Trophoblast cell (in vitro differentiated cells and primary cell): ENCODE results near the gene ABHD14A.
"Not testable (repeated sequence)": the region's sequence is repeated elsewhere in the genome, so short reads cannot be mapped to it uniquely, and the experiment has no call there.

Experiments used
- DNase-seq, 2 donors: peaks; one replicate each; pipeline ENCODE4 v3.0.0-alpha.2; 2016
- H2AFZ ChIP-seq: 2 replicates; pipeline ENCODE4 v1.6.1; 2013; ENCODE audit warnings: low read length, moderate library complexity, mild to moderate bottlenecking; ENCODE audit not compliant: insufficient read depth, poor library complexity
- H2AK5ac ChIP-seq: 2 replicates; pipeline ENCODE4 v1.6.1; 2013; ENCODE audit warnings: mild to moderate bottlenecking, low read length
- H2BK120ac ChIP-seq: 2 replicates; pipeline ENCODE4 v1.6.1; 2013; ENCODE audit warnings: low read length, mild to moderate bottlenecking, moderate library complexity; ENCODE audit not compliant: insufficient read depth, poor library complexity
- H2BK12ac ChIP-seq: 2 replicates; pipeline ENCODE4 v1.6.1; 2013; ENCODE audit warnings: mild to moderate bottlenecking, low read length, moderate library complexity
- H2BK5ac ChIP-seq: 2 replicates; pipeline ENCODE4 v1.6.1; 2013; ENCODE audit warnings: low read length, low read depth, moderate library complexity, mild to moderate bottlenecking; ENCODE audit not compliant: poor library complexity
- H3K14ac ChIP-seq: 2 replicates; pipeline ENCODE4 v1.6.1; 2013; ENCODE audit warnings: mild to moderate bottlenecking, low read length
- H3K18ac ChIP-seq: 2 replicates; pipeline ENCODE4 v1.6.1; 2013; ENCODE audit warnings: mild to moderate bottlenecking, low read length
- H3K23ac ChIP-seq: 2 replicates; pipeline ENCODE4 v1.6.1; 2013; ENCODE audit warnings: low read length
- H3K27ac ChIP-seq: 2 replicates; pipeline ENCODE4 v1.5.1; 2013; ENCODE audit warnings: low read depth, mild to moderate bottlenecking, inconsistent platforms, low read length, moderate library complexity
- H3K27me3 ChIP-seq: 2 replicates; pipeline ENCODE4 v1.6.1; 2013; ENCODE audit warnings: inconsistent platforms, mild to moderate bottlenecking, low read length, moderate library complexity; ENCODE audit not compliant: insufficient read depth
- H3K36me3 ChIP-seq, 2 experiments: 1 replicate in 1 of 2; 2 replicates in 1 of 2; pipeline ENCODE4 v1.6.1; 2013; ENCODE audit warnings: low read length in 2 of 2, mild to moderate bottlenecking in 2 of 2, moderate library complexity in 1 of 2; ENCODE audit not compliant: insufficient read depth in 2 of 2, control insufficient read depth in 1 of 2
- H3K4ac ChIP-seq: 2 replicates; pipeline ENCODE4 v1.6.1; 2013; ENCODE audit warnings: low read depth, mild to moderate bottlenecking, low read length, moderate library complexity
- H3K4me1 ChIP-seq, 2 experiments: 1 replicate in 1 of 2; 2 replicates in 1 of 2; pipeline ENCODE4 v1.6.1; 2013; ENCODE audit warnings: low read length in 2 of 2, mild to moderate bottlenecking in 2 of 2, moderate library complexity in 1 of 2; ENCODE audit not compliant: insufficient read depth in 2 of 2, control insufficient read depth in 1 of 2
- H3K4me2 ChIP-seq: 2 replicates; pipeline ENCODE4 v1.6.1; 2013; ENCODE audit warnings: inconsistent platforms, mild to moderate bottlenecking, low read length, moderate library complexity
- H3K4me3 ChIP-seq: 2 replicates; pipeline ENCODE4 v1.5.1; 2013; ENCODE audit warnings: mild to moderate bottlenecking, low read depth, low read length, inconsistent platforms
- H3K79me1 ChIP-seq: one replicate; pipeline ENCODE4 v1.6.1; 2013; ENCODE audit warnings: low read length
- H3K79me2 ChIP-seq: 2 replicates; pipeline ENCODE4 v1.6.1; 2013; ENCODE audit warnings: low read length, mild to moderate bottlenecking; ENCODE audit not compliant: control insufficient read depth, insufficient read depth, poor library complexity
- H3K9ac ChIP-seq: 2 replicates; pipeline ENCODE4 v1.6.1; 2013; ENCODE audit warnings: mild to moderate bottlenecking, low read length
- H3K9me3 ChIP-seq: 2 replicates; pipeline ENCODE4 v1.6.1; 2013; ENCODE audit warnings: low read depth, mild to moderate bottlenecking, control low read depth, inconsistent platforms, low read length; ENCODE audit not compliant: insufficient read depth
- H4K12ac ChIP-seq: 2 replicates; pipeline ENCODE4 v1.6.1; 2013; ENCODE audit warnings: low read depth, mild to moderate bottlenecking, low read length, moderate library complexity
- H4K8ac ChIP-seq: 2 replicates; pipeline ENCODE4 v1.6.1; 2013; ENCODE audit warnings: low read depth, mild to moderate bottlenecking, low read length, moderate library complexity
- H4K91ac ChIP-seq: one replicate; pipeline ENCODE4 v1.6.1; 2013; ENCODE audit warnings: low read depth, mild to moderate bottlenecking, low read length, moderate library complexity
- WGBS: extraction: QIAGEN DNeasy Blood & Tissue Kit; methylation state at CpG from one replicate; pipeline ENCODE4 v1.1.7; 2013; ENCODE audit warnings: missing lambda C conversion rate; ENCODE audit not compliant: insufficient read length, insufficient coverage; ENCODE audit errors: extremely low coverage; 5-methylcytosine and 5-hydroxymethylcytosine counted together

The ABHD14A gene

DNA sequence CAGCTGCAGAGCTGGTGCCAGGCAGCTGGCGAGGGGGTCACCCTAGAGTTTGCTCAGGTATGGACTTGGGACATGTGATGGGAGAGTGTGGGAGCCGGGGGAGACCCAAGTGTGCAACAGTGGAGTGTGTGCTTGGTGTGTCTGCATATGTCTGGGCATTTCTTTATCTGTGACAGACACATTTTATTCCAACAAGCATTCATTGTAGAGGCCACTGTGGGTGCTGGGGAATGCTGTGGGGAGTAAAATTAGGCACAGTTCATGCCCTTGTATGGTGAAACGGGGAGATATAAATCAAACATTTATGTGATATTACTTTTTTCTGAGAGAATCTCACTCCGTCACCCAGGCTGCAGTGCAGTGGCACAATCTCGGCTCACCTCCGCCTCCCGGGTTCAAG lies 12.7 kb downstream of the ABHD14A start:
- Histone ChIP-seq H3K36me3 (peaks cover 13 to 15% of the 10 kb centered on the region in 2 experiments), H3K79me2 (peaks cover 2% of the 10 kb centered on the region), H3K23ac (no peak overlapping the region), H2AK5ac (no peak overlapping the region), H3K14ac (no peak overlapping the region), H3K4me3 (no peak overlapping the region), H4K91ac (no peak overlapping the region), H3K4ac (no peak overlapping the region), H3K9ac (no peak overlapping the region), H3K4me2 (no peak overlapping the region), H2BK120ac (no peak overlapping the region), H3K79me1 (peaks cover 12% of the 10 kb centered on the region), H3K9me3 (no peaks in the 10 kb centered on the region), H3K27ac (no peak overlapping the region), H2BK5ac (no peak overlapping the region), H3K4me1 (peaks cover 4 to 6% of the 10 kb centered on the region in 2 experiments), H3K18ac (no peak overlapping the region), H2BK12ac (no peak overlapping the region), H3K27me3 (no peaks in the 10 kb centered on the region), H2AFZ (no peak overlapping the region), H4K8ac (no peak overlapping the region), H4K12ac (no peak overlapping the region)
- no CpG with 5 or more reads among the region's 7 CpGs for WGBS
- DNase-seq, result no peak

DNA sequence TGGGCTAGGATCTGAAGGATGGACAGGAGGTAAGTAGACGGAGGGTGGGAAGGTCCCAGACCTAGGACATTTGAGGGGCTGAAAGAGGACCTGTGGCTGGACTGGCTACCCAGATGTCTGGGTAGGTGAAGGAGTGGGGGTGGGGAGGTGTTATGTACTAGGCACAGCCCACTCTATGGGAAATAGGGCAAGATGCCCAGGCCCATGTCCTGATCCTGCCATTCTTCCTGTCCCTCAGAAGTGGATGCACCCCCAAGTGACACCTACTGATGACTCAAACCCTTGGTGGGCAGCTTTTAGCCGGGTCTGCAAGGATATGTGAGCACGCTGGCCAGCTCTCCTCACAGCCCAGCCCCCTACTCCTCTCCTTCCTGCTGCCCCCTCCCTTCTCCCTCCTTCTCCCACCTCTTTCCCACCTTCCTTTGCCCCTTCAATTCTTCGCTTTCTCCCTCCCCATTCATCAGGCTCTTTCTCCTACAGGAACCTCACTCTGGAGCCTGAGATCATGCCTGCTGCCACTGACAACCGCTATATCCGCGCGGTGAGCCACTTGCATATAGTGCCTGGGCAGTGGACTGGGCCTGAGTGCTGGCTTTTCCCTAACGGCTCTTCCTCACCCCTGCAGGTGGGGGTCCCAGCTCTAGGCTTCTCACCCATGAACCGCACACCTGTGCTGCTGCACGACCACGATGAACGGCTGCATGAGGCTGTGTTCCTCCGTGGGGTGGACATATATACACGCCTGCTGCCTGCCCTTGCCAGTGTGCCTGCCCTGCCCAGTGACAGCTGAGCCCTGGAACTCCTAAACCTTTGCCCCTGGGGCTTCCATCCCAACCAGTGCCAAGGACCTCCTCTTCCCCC lies 13.7 kb downstream of the ABHD14A start:
- Histone ChIP-seq H3K18ac (no peak overlapping the region), H4K12ac (no peak overlapping the region), H4K8ac (no peak overlapping the region), H2BK5ac (no peak overlapping the region), H3K36me3 (peaks cover 20 to 23% of the 10 kb centered on the region in 2 experiments), H3K4me1 (peaks cover 6 to 7% of the 10 kb centered on the region in 2 experiments), H2BK120ac (no peak overlapping the region), H2AK5ac (no peak overlapping the region), H3K27me3 (no peaks in the 10 kb centered on the region), H3K79me1 (peaks cover 3% of the 10 kb centered on the region), H3K4ac (no peak overlapping the region), H3K4me3 (no peak overlapping the region), H4K91ac (no peak overlapping the region), H3K27ac (no peak overlapping the region), H3K14ac (no peak overlapping the region), H3K9ac (no peak overlapping the region), H2AFZ (no peak overlapping the region), H2BK12ac (no peak overlapping the region), H3K9me3 (no peaks in the 10 kb centered on the region), H3K79me2 (no peaks in the 10 kb centered on the region), H3K23ac (no peak overlapping the region), H3K4me2 (no peak overlapping the region)
- no CpG with 5 or more reads among the region's 15 CpGs for WGBS
- DNase-seq, result no peak

DNA sequence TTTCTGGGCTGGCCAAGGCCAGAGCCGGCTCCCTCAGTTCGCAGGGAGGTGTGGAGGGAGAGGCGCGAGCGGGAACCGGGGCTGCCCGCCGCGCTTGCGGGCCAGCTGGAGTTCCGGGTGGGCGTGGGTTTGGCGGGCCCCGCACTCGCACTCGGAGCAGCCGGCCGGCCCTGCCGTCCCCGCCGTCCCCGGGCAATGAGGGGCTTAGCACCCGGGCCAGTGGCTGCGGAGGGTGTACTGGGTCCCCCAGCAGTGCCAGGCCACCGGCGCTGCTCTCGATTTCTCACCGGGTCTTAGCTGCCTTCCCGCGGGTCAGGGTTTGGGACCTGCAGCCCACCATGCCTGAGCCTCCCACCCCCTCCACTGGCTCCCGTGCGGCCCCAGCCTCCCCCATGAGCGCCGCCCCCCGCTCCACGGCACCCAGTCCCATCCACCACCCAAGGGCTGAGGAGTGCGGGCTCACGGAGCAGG lies 15.7 kb downstream of the ABHD14A start:
- H2BK120ac ChIP-seq, H3K23ac ChIP-seq, H4K12ac ChIP-seq, H2AFZ ChIP-seq, H3K79me1 ChIP-seq, H2AK5ac ChIP-seq, H3K9ac ChIP-seq, DNase-seq, H4K91ac ChIP-seq, H3K9me3 ChIP-seq, H3K27me3 ChIP-seq, H2BK12ac ChIP-seq, H3K4me3 ChIP-seq, H3K4ac ChIP-seq, H4K8ac ChIP-seq, H3K4me2 ChIP-seq, H2BK5ac ChIP-seq, H3K14ac ChIP-seq, H3K27ac ChIP-seq, H3K18ac ChIP-seq: not testable (repeated sequence)
- no CpG with 5 or more reads among the region's 38 CpGs for whole genome bisulfite sequencing
- H3K79me2 ChIP-seq, result peaks cover 10% of the 10 kb centered on the region
- peaks cover 32 to 35% of the 10 kb centered on the region in 2 experiments for H3K36me3 ChIP-seq
- peaks cover 11 to 13% of the 10 kb centered on the region in 2 experiments for H3K4me1 ChIP-seq

DNA sequence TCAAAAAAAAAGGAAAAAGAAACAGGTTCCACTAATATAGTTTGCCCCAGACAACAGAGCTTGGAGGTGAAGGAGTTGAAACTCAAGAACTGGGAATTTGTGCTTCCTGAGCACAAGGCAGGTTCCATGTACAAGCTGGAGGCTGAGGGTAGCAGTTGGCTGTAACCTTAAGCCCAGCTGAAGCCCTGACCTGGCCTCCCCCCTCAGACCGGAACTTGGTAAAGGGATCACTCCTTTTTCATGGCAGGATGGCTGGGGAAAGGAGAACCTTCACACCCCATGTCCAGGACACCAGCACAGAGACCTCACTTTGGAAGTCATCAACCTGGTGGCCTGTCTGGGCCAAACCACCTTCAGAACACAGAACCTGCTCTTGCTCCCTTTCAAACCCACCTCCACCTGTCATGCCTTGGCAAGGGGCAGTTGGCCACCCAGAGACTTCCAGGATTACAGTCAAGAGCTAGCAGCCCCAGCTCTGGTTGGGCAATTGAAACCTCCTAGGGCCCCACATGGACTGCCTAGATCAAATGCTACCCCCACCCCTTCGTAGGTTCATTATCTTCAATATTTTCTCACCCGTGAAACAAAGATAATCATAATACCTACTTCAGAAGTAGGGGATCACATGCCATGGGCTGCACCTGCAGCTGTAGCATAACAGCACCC lies 17.3 kb downstream of the ABHD14A start:
- no peak for DNase-seq
- H3K18ac ChIP-seq, result no peak overlapping the region
- H3K79me1 ChIP-seq, result peaks cover 8% of the 10 kb centered on the region
- H3K9me3 ChIP-seq, result no peaks in the 10 kb centered on the region
- H2AK5ac ChIP-seq, result no peak overlapping the region
- no CpG with 5 or more reads among the region's 3 CpGs for WGBS
- no peak overlapping the region for H3K4me3 ChIP-seq
- H4K91ac ChIP-seq, result no peak overlapping the region
- no peak overlapping the region for H2AFZ ChIP-seq
- H2BK12ac ChIP-seq, result no peak overlapping the region
- peaks cover 11 to 13% of the 10 kb centered on the region in 2 experiments for H3K4me1 ChIP-seq
- H3K4ac ChIP-seq, result no peak overlapping the region
- no peak overlapping the region for H3K23ac ChIP-seq
- peaks cover 11% of the 10 kb centered on the region for H3K79me2 ChIP-seq
- H3K4me2 ChIP-seq, result no peak overlapping the region
- peaks cover 32 to 35% of the 10 kb centered on the region in 2 experiments for H3K36me3 ChIP-seq
- no peak overlapping the region for H4K12ac ChIP-seq
- no peak overlapping the region for H3K14ac ChIP-seq
- H2BK120ac ChIP-seq, result no peak overlapping the region
- H4K8ac ChIP-seq, result no peak overlapping the region
- H3K27ac ChIP-seq, result no peak overlapping the region
- no peak overlapping the region for H3K9ac ChIP-seq
- no peaks in the 10 kb centered on the region for H3K27me3 ChIP-seq
- H2BK5ac ChIP-seq, result no peak overlapping the region
